ENCODE data around the gene KRT5. TPM values are rescaled to one million over a fixed set of nuclear protein-coding genes. Genes with fewer than 3 reads are reported as not detected.

The KRT5 gene
- total and polyA plus RNA-seq, 2 donors (not counting 3 experiments of a cell fraction or from before 2014, with no cell fraction given): 0.32 to 0.86 TPM

DNA sequence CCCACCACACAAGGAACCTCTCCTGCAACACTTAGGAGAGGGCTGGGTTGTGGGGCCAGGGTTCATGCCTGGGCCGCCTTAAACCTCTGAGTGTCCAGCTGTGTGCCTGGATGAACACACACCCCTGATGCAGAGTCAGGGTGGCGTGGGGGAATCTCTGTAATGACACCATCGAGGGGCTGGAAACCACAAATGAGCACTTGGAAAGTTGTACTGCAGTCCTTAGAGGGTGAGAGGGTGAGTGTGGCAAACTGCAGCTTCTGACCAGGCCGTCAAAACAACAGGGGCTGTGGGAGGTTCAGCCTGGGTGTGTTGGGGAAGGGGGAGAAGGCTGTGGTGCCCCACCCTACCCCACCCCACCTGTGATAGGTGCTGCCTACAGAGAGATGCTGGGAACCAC is 12.4 kb upstream of the KRT5 start:
- intact Hi-C loops (cut with micrococcal nuclease) (no loop called here), dilution Hi-C loops (cut with MboI; ENCODE audit: extremely low pct_ligation_motif_present, low sequenced_read_pairs) (no loop called here)
- CTCF ChIA-PET: no interaction called here
- DNase-seq (ENCODE audit: low read depth, low spot score) (no peak), FAIRE-seq (no peak)
- Histone ChIP-seq H2AFZ (ENCODE audit: low read depth, low read length) (no peak overlapping the region), H3K79me2 (ENCODE audit: control insufficient read depth, insufficient read depth, low read length) (no peaks in the 10 kb centered on the region), H3K9me3 (replicated peaks; ENCODE audit: control insufficient read depth, insufficient read depth, low read length) (no peaks in the 10 kb centered on the region), H3K9ac (replicated peaks; ENCODE audit: extremely low read depth, insufficient read depth, low read length) (no peak overlapping the region), H3K36me3 (ENCODE audit: control insufficient read depth in 2 of 2, extremely low read depth in 1 of 2, insufficient read depth in 2 of 2, low read length in 2 of 2) (no peaks in the 10 kb centered on the region), H3K4me1 (ENCODE audit: control insufficient read depth, extremely low read depth, insufficient read depth, low read length) (no peaks in the 10 kb centered on the region), H4K20me1 (replicated peaks; ENCODE audit: control insufficient read depth, extremely low read depth, insufficient read depth, low read length) (no peaks in the 10 kb centered on the region), H3K4me3 (replicated peaks in 1 of 3; ENCODE audit: insufficient read depth in 1 of 3, low read depth in 1 of 3, low read length in 3 of 3) (no peak overlapping the region), H3K9me1 (replicated peaks; ENCODE audit: control insufficient read depth, extremely low read depth, insufficient read depth, low read length) (no peaks in the 10 kb centered on the region), H3K27ac (ENCODE audit: insufficient read depth, low read depth, low read length) (no peak overlapping the region), H3K4me2 (ENCODE audit: insufficient read depth, low read length) (no peak overlapping the region), H3K27me3 (ENCODE audit: control insufficient read depth in 2 of 2, insufficient read depth in 2 of 2, low read length in 2 of 2) (no peaks in the 10 kb centered on the region)
- POLR2A ChIA-PET: no interaction called here
- TF ChIP-seq FOS (IDR thresholded peaks at IDR 0.05; ENCODE audit: borderline replicate concordance, insufficient read depth, low read length) (no peak), MAX (IDR thresholded peaks at IDR 0.05; ENCODE audit: insufficient read depth, insufficient read length) (no peak), EZH2 (IDR thresholded peaks at IDR 0.05; ENCODE audit: borderline replicate concordance, low read depth, low read length, severe bottlenecking) (no peak), POLR2AphosphoS5 (IDR thresholded peaks at IDR 0.05; ENCODE audit: insufficient read depth, low read depth, low read length) (no peak), POLR2A (IDR thresholded peaks at IDR 0.05; ENCODE audit: low read depth, low read length) (no peak), GATA2 (IDR thresholded peaks at IDR 0.05; ENCODE audit: insufficient read depth, insufficient read length, low read depth, low read length) (no peak), MYC (IDR thresholded peaks at IDR 0.05; ENCODE audit: low read depth, low read length) (no peak)
- TF ChIP-seq, protein P1, sequence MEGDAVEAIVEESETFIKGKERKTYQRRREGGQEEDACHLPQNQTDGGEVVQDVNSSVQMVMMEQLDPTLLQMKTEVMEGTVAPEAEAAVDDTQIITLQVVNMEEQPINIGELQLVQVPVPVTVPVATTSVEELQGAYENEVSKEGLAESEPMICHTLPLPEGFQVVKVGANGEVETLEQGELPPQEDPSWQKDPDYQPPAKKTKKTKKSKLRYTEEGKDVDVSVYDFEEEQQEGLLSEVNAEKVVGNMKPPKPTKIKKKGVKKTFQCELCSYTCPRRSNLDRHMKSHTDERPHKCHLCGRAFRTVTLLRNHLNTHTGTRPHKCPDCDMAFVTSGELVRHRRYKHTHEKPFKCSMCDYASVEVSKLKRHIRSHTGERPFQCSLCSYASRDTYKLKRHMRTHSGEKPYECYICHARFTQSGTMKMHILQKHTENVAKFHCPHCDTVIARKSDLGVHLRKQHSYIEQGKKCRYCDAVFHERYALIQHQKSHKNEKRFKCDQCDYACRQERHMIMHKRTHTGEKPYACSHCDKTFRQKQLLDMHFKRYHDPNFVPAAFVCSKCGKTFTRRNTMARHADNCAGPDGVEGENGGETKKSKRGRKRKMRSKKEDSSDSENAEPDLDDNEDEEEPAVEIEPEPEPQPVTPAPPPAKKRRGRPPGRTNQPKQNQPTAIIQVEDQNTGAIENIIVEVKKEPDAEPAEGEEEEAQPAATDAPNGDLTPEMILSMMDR (IDR thresholded peaks at IDR 0.05; ENCODE audit: extremely low read depth in 1 of 2, insufficient read depth in 1 of 2, low read depth in 1 of 2, low read length in 2 of 2): no peak
- BruUV-seq (replicated peaks): no TSS peak
